Measurements from ENCODE around the gene WDTC1.

The WDTC1 gene

GRCh38 chr1:27349784-27350662 is 115.6 kb downstream of the WDTC1 start:
- in situ Hi-C loops (cut with HindIII; ENCODE audit: low sequenced_read_pairs) = no loop called here

GRCh38 chr1:27350663-27351540 is 116.5 kb downstream of the WDTC1 start:
- in situ Hi-C loops (cut with HindIII; ENCODE audit: low sequenced_read_pairs) = no loop called here

- in situ Hi-C loops (cut with HindIII; ENCODE audit: low sequenced_read_pairs) = no loop called here
Measured at GRCh38 chr1:27351541-27352107, 117.2 kb downstream of the WDTC1 start.

GRCh38 chr1:27353166-27353565 is 118.7 kb downstream of the WDTC1 start:
- in situ Hi-C loops (cut with HindIII; ENCODE audit: low sequenced_read_pairs) = no loop called here

- in situ Hi-C loops (cut with HindIII; ENCODE audit: low sequenced_read_pairs) = no loop called here
Measured at GRCh38 chr1:27353629-27354028, 119.2 kb downstream of the WDTC1 start.

GRCh38 chr1:27355683-27356082 is 121.3 kb downstream of the WDTC1 start:
- in situ Hi-C loops (cut with HindIII; ENCODE audit: low sequenced_read_pairs) = no loop called here

- in situ Hi-C loops (cut with HindIII; ENCODE audit: low sequenced_read_pairs) = no loop called here
Measured at GRCh38 chr1:27356277-27356618, 121.8 kb downstream of the WDTC1 start.

- in situ Hi-C loops (cut with HindIII; ENCODE audit: low sequenced_read_pairs) = no loop called here
Measured at GRCh38 chr1:27356619-27357280, 122.3 kb downstream of the WDTC1 start.

- in situ Hi-C loops (cut with HindIII; ENCODE audit: low sequenced_read_pairs) = no loop called here
Measured at GRCh38 chr1:27357281-27358037, 123.0 kb downstream of the WDTC1 start.

Data from endothelial cell of hepatic sinusoid (primary cell).